Measurements from ENCODE around the gene COTL1. TPM values are rescaled to one million over a fixed set of nuclear protein-coding genes. Genes with fewer than 3 reads are reported as not detected.
"Not testable (repeated sequence)": the region's sequence is repeated elsewhere in the genome, so short reads cannot be mapped to it uniquely, and the experiment has no call there.

COTL1 gene
- total RNA-seq, 2 experiments from 2014 or later = 125 to 232 TPM

DNA sequence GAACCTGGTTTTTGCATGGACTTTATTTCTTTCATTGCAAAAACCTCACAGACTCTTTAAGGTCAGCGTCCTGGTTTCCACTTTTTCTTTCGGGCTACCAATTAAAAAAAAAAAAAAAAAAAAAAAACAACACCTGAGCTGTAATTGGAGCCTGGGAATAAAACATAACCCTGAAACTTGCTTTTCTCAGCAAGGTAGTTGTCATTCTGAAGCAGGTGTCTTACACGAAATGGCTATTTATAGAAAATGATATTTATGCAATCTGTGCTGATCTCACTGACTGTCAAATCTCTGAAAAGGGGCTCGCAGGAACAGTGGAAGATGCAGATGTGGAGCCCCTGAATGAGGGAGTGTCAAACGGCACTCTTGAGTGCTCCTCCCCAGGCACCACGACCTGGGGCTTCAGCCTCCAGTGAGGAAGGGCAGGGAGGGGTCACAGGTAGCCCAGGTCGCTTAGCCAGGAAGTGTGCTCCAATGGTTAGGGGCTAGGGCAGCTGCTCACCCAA lies 10.4 kb upstream of the COTL1 start:
- BruUV-seq (replicated peaks) = no TSS peak
- Histone ChIP-seq H3K9me2 (ENCODE audit: insufficient read depth, low read length) (no peaks in the 10 kb centered on the region), H2AFZ (ENCODE audit: low read length) (no peak overlapping the region), H3K27ac (ENCODE audit: low read depth, low read length, poor library complexity, severe bottlenecking) (peak overlapping the region; percentile 25), H3K4me1 (ENCODE audit: insufficient read depth, low read length, poor library complexity, severe bottlenecking) (peaks cover 33% of the 10 kb centered on the region), H4K20me1 (ENCODE audit: insufficient read depth, low read length) (no peaks in the 10 kb centered on the region), H3K4me3 (ENCODE audit: low read depth, low read length, poor library complexity, severe bottlenecking) (peak overlapping the region; percentile 26), H3K4me2 (ENCODE audit: low read length) (peak overlapping the region; percentile 74), H3K9me3 (ENCODE audit: low read length) (no peaks in the 10 kb centered on the region), H3K36me3 (ENCODE audit: insufficient read depth, low read length) (no peaks in the 10 kb centered on the region), H3K79me2 (ENCODE audit: insufficient read depth, low read depth, low read length) (no peaks in the 10 kb centered on the region)
- peak; percentile 55 for DNase-seq (ENCODE audit: low spot score)
- intact Hi-C loops (cut with micrococcal nuclease; ENCODE audit: unreplicated experiment) = loop anchor here (10.0 kb wide), 1 partner anchor 237 kb away; no protein-coding TSS in a partner anchor
- no peak for TF ChIP-seq EZH2phosphoT487 (IDR thresholded peaks at IDR 0.05; ENCODE audit: borderline replicate concordance, low read depth, low read length)
- TF ChIP-seq, protein P1, sequence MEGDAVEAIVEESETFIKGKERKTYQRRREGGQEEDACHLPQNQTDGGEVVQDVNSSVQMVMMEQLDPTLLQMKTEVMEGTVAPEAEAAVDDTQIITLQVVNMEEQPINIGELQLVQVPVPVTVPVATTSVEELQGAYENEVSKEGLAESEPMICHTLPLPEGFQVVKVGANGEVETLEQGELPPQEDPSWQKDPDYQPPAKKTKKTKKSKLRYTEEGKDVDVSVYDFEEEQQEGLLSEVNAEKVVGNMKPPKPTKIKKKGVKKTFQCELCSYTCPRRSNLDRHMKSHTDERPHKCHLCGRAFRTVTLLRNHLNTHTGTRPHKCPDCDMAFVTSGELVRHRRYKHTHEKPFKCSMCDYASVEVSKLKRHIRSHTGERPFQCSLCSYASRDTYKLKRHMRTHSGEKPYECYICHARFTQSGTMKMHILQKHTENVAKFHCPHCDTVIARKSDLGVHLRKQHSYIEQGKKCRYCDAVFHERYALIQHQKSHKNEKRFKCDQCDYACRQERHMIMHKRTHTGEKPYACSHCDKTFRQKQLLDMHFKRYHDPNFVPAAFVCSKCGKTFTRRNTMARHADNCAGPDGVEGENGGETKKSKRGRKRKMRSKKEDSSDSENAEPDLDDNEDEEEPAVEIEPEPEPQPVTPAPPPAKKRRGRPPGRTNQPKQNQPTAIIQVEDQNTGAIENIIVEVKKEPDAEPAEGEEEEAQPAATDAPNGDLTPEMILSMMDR (conservative IDR thresholded peaks at IDR 0.05; ENCODE audit: low read length) = no peak
- ChIA-PET CTCF (ENCODE audit: unreplicated experiment) (interaction anchor here (1.0 kb wide), 1 partner anchor 110 kb away, joined by 3 read pairs; no protein-coding TSS in a partner anchor), POLR2A (interaction anchor here (0.6 to 1.2 kb wide), 2 partner anchors 9 to 10 kb away, joined by 3 read pairs; no protein-coding TSS in a partner anchor)

DNA sequence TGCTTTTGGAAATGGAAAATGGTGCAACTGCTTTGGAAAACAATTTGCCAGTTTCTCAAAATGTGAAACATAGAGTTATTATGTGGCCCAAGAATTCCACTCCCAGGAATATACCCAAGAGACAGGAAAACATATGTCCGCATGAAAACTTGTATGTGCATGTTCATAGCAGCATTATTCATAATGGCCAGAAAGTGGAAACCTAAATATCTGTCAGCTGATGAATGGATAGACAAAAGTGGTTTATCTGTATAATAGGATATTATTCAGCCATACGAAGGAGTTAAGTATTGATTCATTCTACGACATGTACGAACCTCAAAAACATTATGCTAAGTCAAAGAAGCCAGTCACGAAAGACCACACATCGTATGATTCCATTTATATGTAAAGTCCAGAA lies 7.7 kb upstream of the COTL1 start:
- intact Hi-C loops (cut with micrococcal nuclease; ENCODE audit: unreplicated experiment) = loop anchor here (10.0 kb wide), 1 partner anchor 239 kb away; no protein-coding TSS in a partner anchor
- Histone ChIP-seq H3K36me3 (ENCODE audit: insufficient read depth, low read length) (no peaks in the 10 kb centered on the region), H3K9me3 (ENCODE audit: low read length) (no peaks in the 10 kb centered on the region), H3K79me2 (ENCODE audit: insufficient read depth, low read depth, low read length) (no peaks in the 10 kb centered on the region), H3K27ac (ENCODE audit: low read depth, low read length, poor library complexity, severe bottlenecking) (no peak overlapping the region), H4K20me1 (ENCODE audit: insufficient read depth, low read length) (no peaks in the 10 kb centered on the region), H3K4me3 (ENCODE audit: low read depth, low read length, poor library complexity, severe bottlenecking) (no peak overlapping the region), H2AFZ (ENCODE audit: low read length) (no peak overlapping the region), H3K9me2 (ENCODE audit: insufficient read depth, low read length) (no peaks in the 10 kb centered on the region), H3K4me2 (ENCODE audit: low read length) (no peak overlapping the region), H3K4me1 (ENCODE audit: insufficient read depth, low read length, poor library complexity, severe bottlenecking) (peaks cover 46% of the 10 kb centered on the region)
- ChIA-PET CTCF (ENCODE audit: unreplicated experiment) (no interaction called here), POLR2A (no interaction called here)
- no peak for DNase-seq (ENCODE audit: low spot score)
- TF ChIP-seq EZH2phosphoT487 (IDR thresholded peaks at IDR 0.05; ENCODE audit: borderline replicate concordance, low read depth, low read length) = no peak
- TF ChIP-seq, protein P1 (conservative IDR thresholded peaks at IDR 0.05; ENCODE audit: low read length) = no peak
- no TSS peak for BruUV-seq (replicated peaks)

DNA sequence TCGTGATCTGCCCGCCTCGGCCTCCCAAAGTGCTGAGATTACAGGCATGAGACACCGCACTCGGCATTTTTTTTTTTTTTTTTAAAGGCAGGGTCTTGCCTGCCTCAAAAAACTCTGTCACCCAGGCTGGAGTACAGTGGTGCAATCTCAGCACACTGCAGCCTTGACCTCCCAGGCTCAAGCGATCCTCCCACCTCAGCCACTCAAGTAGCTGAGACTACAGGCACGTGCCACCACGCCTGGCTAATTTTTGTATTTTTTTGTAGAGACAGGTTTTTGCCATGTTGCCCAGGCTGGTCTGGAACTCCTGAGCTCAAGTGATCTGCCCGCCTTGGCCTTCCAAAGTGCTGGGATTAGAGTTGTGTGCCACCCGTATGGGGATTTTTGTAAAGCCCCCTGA lies 3.0 kb upstream of the COTL1 start:
- ChIA-PET CTCF (ENCODE audit: unreplicated experiment) (interaction anchor here (0.8 to 1.2 kb wide), 6 partner anchors 60 to 115 kb away, joined by 3 to 9 read pairs (median 4); no protein-coding TSS in a partner anchor), POLR2A (interaction anchor here (0.6 to 1.6 kb wide), 7 partner anchors 13 to 113 kb away, joined by 3 to 7 read pairs (median 4); no protein-coding TSS in a partner anchor)
- Histone ChIP-seq H3K4me2 (ENCODE audit: low read length) (peak overlapping the region; percentile 60; the same call in 1 of the 2 replicates), H3K79me2 (ENCODE audit: insufficient read depth, low read depth, low read length) (peaks cover 18% of the 10 kb centered on the region), H3K4me1 (ENCODE audit: insufficient read depth, low read length, poor library complexity, severe bottlenecking) (peaks cover 54% of the 10 kb centered on the region)
- BruUV-seq (replicated peaks); DNase-seq (ENCODE audit: low spot score); H3K36me3 ChIP-seq (ENCODE audit: insufficient read depth, low read length); H4K20me1 ChIP-seq (ENCODE audit: insufficient read depth, low read length); H2AFZ ChIP-seq (ENCODE audit: low read length); H3K9me2 ChIP-seq (ENCODE audit: insufficient read depth, low read length); H3K4me3 ChIP-seq (ENCODE audit: low read depth, low read length, poor library complexity, severe bottlenecking); H3K27ac ChIP-seq (ENCODE audit: low read depth, low read length, poor library complexity, severe bottlenecking); H3K9me3 ChIP-seq (ENCODE audit: low read length): not testable (repeated sequence)
- intact Hi-C loops (cut with micrococcal nuclease; ENCODE audit: unreplicated experiment) = loop anchor here (5.0 to 10.0 kb wide), 4 partner anchors 244 to 351 kb away; no protein-coding TSS in a partner anchor

All from OCI-LY7 (cell line).